Uterus (tissue), 4 donors: ENCODE data around the gene PNMA8B. TPM values are rescaled to one million over a fixed set of nuclear protein-coding genes. Genes with fewer than 3 reads are reported as not detected.
A peak's percentile ranks its signal among the peaks of the same experiment; 100 is the strongest.

Experiments used
- DNase-seq, 2 donors: peaks; one replicate each; pipeline ENCODE4 v3.0.0-alpha.2; 2019 to 2020
- H3K27ac ChIP-seq, 2 donors: fragments of 200-600 bp; sonication (generic); 1 replicate in 1 of 2; 2 replicates in 1 of 2; pipeline ENCODE4 v1.5.1; 2016 to 2018
- H3K27me3 ChIP-seq, 2 donors: fragments of 200-600 bp; sonication (generic); one replicate each; pipeline ENCODE4 v1.5.1; 2018 to 2019; ENCODE audit warnings: control low read depth in 1 of 2
- H3K36me3 ChIP-seq, 2 donors: fragments of 200-600 bp; sonication (generic); one replicate each; pipeline ENCODE4 v1.5.1; 2019; ENCODE audit warnings: control low read depth in 1 of 2
- H3K4me1 ChIP-seq, 2 donors: fragments of 200-600 bp; sonication (generic); one replicate each; pipeline ENCODE4 v1.5.1; 2018 to 2019; ENCODE audit warnings: control low read depth in 1 of 2
- H3K4me3 ChIP-seq, 2 donors: fragments of 200-600 bp; sonication (generic); 1 replicate in 1 of 2; 2 replicates in 1 of 2; pipeline ENCODE4 v1.5.1; 2018 to 2019; ENCODE audit warnings: mild to moderate bottlenecking in 1 of 2
- H3K9me3 ChIP-seq, 2 donors: fragments of 200-600 bp; sonication (generic); one replicate each; pipeline ENCODE4 v1.5.1; 2019; ENCODE audit warnings: control low read depth in 1 of 2
- CTCF ChIP-seq, 4 experiments: fragments of 200-600 bp in 2 of 4; fragments of 450-650 bp in 2 of 4; sonication (generic) in 2 of 4; IDR thresholded peaks; one replicate each; pipeline ENCODE4 v1.5.1; 2016 to 2019; ENCODE audit warnings: antibody characterized with exemption in 4 of 4, mild to moderate bottlenecking in 2 of 4, moderate library complexity in 1 of 4
- POLR2A ChIP-seq, 2 donors: fragments of 450-650 bp; IDR thresholded peaks; one replicate each; pipeline ENCODE4 v1.6.1; 2016; ENCODE audit warnings: antibody characterized with exemption in 2 of 2, mild to moderate bottlenecking in 1 of 2, moderate library complexity in 1 of 2
- intact Hi-C: fragments of 100-400 bp; cut with DNase I; formaldehyde crosslinking; loops from one replicate; pipeline ENCODE4 v1.15.1; 2023; ENCODE audit warnings: low total_unique reads
- total RNA-seq, 4 donors: library from RNA; depleted of rRNA in 3 of 4; stranded (reverse); fragments of >200 nt in 3 of 4; gene quantifications; one replicate each; pipeline versions ENCODE4 v1.1.0 to v1.2.4, GENCODE V29; 2014 to 2023
- donor health status: DM: yes; HTN: yes; CAD: no.

The PNMA8B gene
- total RNA-seq, 4 donors from 2014 or later, result 2.2 to 7.9 (median 3.1) TPM; not detected in 1

GRCh38 chr19:46489445-46490272 lies 6.0 kb downstream of the PNMA8B start:
- H3K9me3 ChIP-seq, result no peaks in the 10 kb centered on the region
- H3K4me1 ChIP-seq, result peaks cover 0 to 16% of the 10 kb centered on the region in 2 donors
- DNase-seq, result peak; percentile 42 to 58
- intact Hi-C loops, result loop anchor here (5.0 to 10.0 kb wide), 2 partner anchors 87 to 215 kb away; no protein-coding TSS in a partner anchor
- TF ChIP-seq POLR2A (IDR thresholded peaks at IDR 0.05) (no peak), CTCF (IDR thresholded peaks at IDR 0.05) (peak; percentile 9 to 36 (median 31))
- peak overlapping the region in 1 of 2 donors; percentile 59 for H3K27ac ChIP-seq
- H3K4me3 ChIP-seq, result no peak overlapping the region
- no peaks in the 10 kb centered on the region for H3K36me3 ChIP-seq
- H3K27me3 ChIP-seq, result no peaks in the 10 kb centered on the region

GRCh38 chr19:46488551-46488950 lies 7.1 kb downstream of the PNMA8B start:
- intact Hi-C loops, result loop anchor here (5.0 kb wide), 1 partner anchor 86 kb away; no protein-coding TSS in a partner anchor
- no peak for TF ChIP-seq POLR2A (IDR thresholded peaks at IDR 0.05)
- no peak for TF ChIP-seq CTCF (IDR thresholded peaks at IDR 0.05)
- no peaks in the 10 kb centered on the region for H3K9me3 ChIP-seq
- H3K27ac ChIP-seq, result no peak overlapping the region
- H3K27me3 ChIP-seq, result no peaks in the 10 kb centered on the region
- DNase-seq, result no peak
- H3K4me1 ChIP-seq, result peaks cover 0 to 16% of the 10 kb centered on the region in 2 donors
- no peaks in the 10 kb centered on the region for H3K36me3 ChIP-seq
- H3K4me3 ChIP-seq, result no peak overlapping the region

- Histone ChIP-seq H3K9me3 (no peaks in the 10 kb centered on the region), H3K27me3 (no peaks in the 10 kb centered on the region), H3K4me1 (peaks cover 0 to 11% of the 10 kb centered on the region in 2 donors), H3K4me3 (peak overlapping the region; percentile 22 to 29), H3K36me3 (no peaks in the 10 kb centered on the region), H3K27ac (peak overlapping the region in 1 of 2 donors; percentile 64)
- intact Hi-C loops, result loop anchor here (5.0 kb wide), 1 partner anchor 86 kb away; no protein-coding TSS in a partner anchor
- TF ChIP-seq POLR2A (IDR thresholded peaks at IDR 0.05) (no peak), CTCF (IDR thresholded peaks at IDR 0.05) (peak; percentile 97 to 99 (median 98))
- DNase-seq, result peak; percentile 82 to 88
Observed at GRCh38 chr19:46487802-46488445, 7.7 kb downstream of the PNMA8B start.

GRCh38 chr19:46487178-46487801 lies 8.4 kb downstream of the PNMA8B start:
- DNase-seq, result no peak
- H3K4me3 ChIP-seq, result peak overlapping the region; percentile 22 to 29
- H3K27ac ChIP-seq, result peak overlapping the region in 1 of 2 donors; percentile 64
- peaks cover 0 to 11% of the 10 kb centered on the region in 2 donors for H3K4me1 ChIP-seq
- H3K27me3 ChIP-seq, result no peaks in the 10 kb centered on the region
- no peaks in the 10 kb centered on the region for H3K9me3 ChIP-seq
- TF ChIP-seq POLR2A (IDR thresholded peaks at IDR 0.05), result no peak
- TF ChIP-seq CTCF (IDR thresholded peaks at IDR 0.05), result no peak
- H3K36me3 ChIP-seq, result no peaks in the 10 kb centered on the region
- intact Hi-C loops, result loop anchor here (5.0 kb wide), 1 partner anchor 85 kb away; no protein-coding TSS in a partner anchor
